WTC11 (cell line): ENCODE data around the gene ABCB4. TPM values are rescaled to one million over a fixed set of nuclear protein-coding genes. Genes with fewer than 3 reads are reported as not detected.

Experiments
- ATAC-seq: fragments of 200-7000 bp; cut with Tn5 transposase; 2 replicates; pipeline ENCODE4 v1.10.0; 2021; ENCODE audit warnings: mild to moderate bottlenecking, moderate library complexity
- CTCF ChIA-PET: fragments of 300-600 bp; sonication (Branson Sonifier 250); formaldehyde crosslinking; loops from one replicate; lab custom pipeline; 2021; ENCODE audit warnings: antibody characterized with exemption; lab: Charles Lee
- POLR2A ChIA-PET: fragments of 350-600 bp; sonication (Branson Sonifier 250); formaldehyde crosslinking; loops from one replicate; lab custom pipeline; 2021; ENCODE audit warnings: antibody characterized with exemption; lab: Charles Lee
- DNase-seq: peaks from one replicate; pipeline ENCODE4 v3.0.0; 2021; ENCODE audit warnings: low spot score
- H3K27ac Mint-ChIP-seq: 2 replicates; pipeline ENCODE4 v1.8.0; 2021; ENCODE audit warnings: mixed read lengths
- H3K27me3 Mint-ChIP-seq: 2 replicates; pipeline ENCODE4 v1.8.0; 2021; ENCODE audit warnings: low read depth, mild to moderate bottlenecking, moderate library complexity, mixed read lengths
- H3K36me3 Mint-ChIP-seq: 2 replicates; pipeline ENCODE4 v1.8.0; 2021; ENCODE audit warnings: mixed read lengths
- H3K4me1 Mint-ChIP-seq: 2 replicates; pipeline ENCODE4 v1.8.0; 2022; ENCODE audit warnings: mixed read lengths
- H3K4me3 Mint-ChIP-seq: 2 replicates; pipeline ENCODE4 v1.8.0; 2021; ENCODE audit warnings: mild to moderate bottlenecking, moderate library complexity, mixed read lengths
- H3K9me3 Mint-ChIP-seq: 2 replicates; pipeline ENCODE4 v1.8.0; 2021; ENCODE audit warnings: mixed read lengths
- ARID4B ChIP-seq: sonication (generic); formaldehyde crosslinking; IDR thresholded peaks from 2 replicates; pipeline ENCODE4 v1.8.0; 2023; ENCODE audit warnings: missing genetic modification reagents, mild to moderate bottlenecking, borderline replicate concordance
- ATF2 ChIP-seq: sonication (generic); formaldehyde crosslinking; IDR thresholded peaks from 2 replicates; pipeline ENCODE4 v1.8.1; 2022; ENCODE audit warnings: low read depth, missing genetic modification reagents, borderline replicate concordance
- ATF3 ChIP-seq: sonication (generic); formaldehyde crosslinking; conservative IDR thresholded peaks from 2 replicates; pipeline ENCODE4 v1.8.1; 2022; ENCODE audit warnings: mild to moderate bottlenecking, missing genetic modification reagents
- CREB1 ChIP-seq: sonication (generic); formaldehyde crosslinking; IDR thresholded peaks from 2 replicates; pipeline ENCODE4 v1.8.0; 2023; ENCODE audit warnings: mild to moderate bottlenecking, missing genetic modification reagents
- CTCF ChIP-seq: fragments of 200-600 bp; IDR thresholded peaks from 2 replicates; pipeline ENCODE4 v1.8.0; 2022; ENCODE audit warnings: antibody characterized with exemption
- ERG ChIP-seq: fragments of 250-450 bp; sonication (Bioruptor Pico); IDR thresholded peaks from 2 replicates; pipeline ENCODE4 v1.8.0; 2021; ENCODE audit warnings: mild to moderate bottlenecking
- ETV6 ChIP-seq: sonication (generic); formaldehyde crosslinking; IDR thresholded peaks from 2 replicates; pipeline ENCODE4 v1.8.1; 2022; ENCODE audit warnings: mild to moderate bottlenecking, missing genetic modification reagents
- GRHL2 ChIP-seq: fragments of 250-450 bp; sonication (Bioruptor Pico); IDR thresholded peaks from 2 replicates; pipeline ENCODE4 v1.8.0; 2022; ENCODE audit warnings: mild to moderate bottlenecking, moderate library complexity; ENCODE audit not compliant: insufficient replicate concordance, severe bottlenecking
- HMGA2 ChIP-seq: fragments of 250-450 bp; sonication (Bioruptor Pico); IDR thresholded peaks from 2 replicates; pipeline ENCODE4 v1.4.0; 2021; ENCODE audit warnings: mild to moderate bottlenecking, moderate library complexity
- JAZF1 ChIP-seq: fragments of 250-450 bp; sonication (Bioruptor Pico); IDR thresholded peaks from 2 replicates; pipeline ENCODE4 v1.9.0; 2021; ENCODE audit warnings: moderate library complexity, mild to moderate bottlenecking, inconsistent platforms
- MYBL2 ChIP-seq: sonication (generic); formaldehyde crosslinking; IDR thresholded peaks from 2 replicates; pipeline ENCODE4 v1.8.1; 2023; ENCODE audit warnings: mild to moderate bottlenecking, moderate library complexity, missing genetic modification reagents
- NFATC4 ChIP-seq: fragments of 250-450 bp; sonication (Bioruptor Pico); IDR thresholded peaks from 2 replicates; pipeline ENCODE4 v1.9.0; 2021; ENCODE audit warnings: mild to moderate bottlenecking
- OVOL2 ChIP-seq: fragments of 250-450 bp; sonication (Bioruptor Pico); IDR thresholded peaks from 2 replicates; pipeline ENCODE4 v1.9.0; 2021; ENCODE audit warnings: mild to moderate bottlenecking, borderline replicate concordance
- PRDM15 ChIP-seq: sonication (generic); formaldehyde crosslinking; IDR thresholded peaks from 2 replicates; pipeline ENCODE4 v1.8.0; 2022; ENCODE audit warnings: missing genetic modification reagents
- PRRX2 ChIP-seq: fragments of 250-450 bp; sonication (Bioruptor Pico); IDR thresholded peaks from 2 replicates; pipeline ENCODE4 v1.8.0; 2021; ENCODE audit warnings: mild to moderate bottlenecking
- RELA ChIP-seq: sonication (generic); formaldehyde crosslinking; IDR thresholded peaks from 2 replicates; pipeline ENCODE4 v1.8.1; 2022; ENCODE audit warnings: missing genetic modification reagents, mild to moderate bottlenecking, borderline replicate concordance
- ZMAT4 ChIP-seq: fragments of 250-450 bp; sonication (Bioruptor Pico); IDR thresholded peaks from 2 replicates; pipeline ENCODE4 v1.9.0; 2021; ENCODE audit warnings: mild to moderate bottlenecking
- ZNF138 ChIP-seq: sonication (generic); formaldehyde crosslinking; conservative IDR thresholded peaks from 2 replicates; pipeline ENCODE4 v1.8.1; 2022; ENCODE audit warnings: mild to moderate bottlenecking, moderate library complexity, missing genetic modification reagents
- ZNF425 ChIP-seq: fragments of 250-450 bp; sonication (Bioruptor Pico); conservative IDR thresholded peaks from 2 replicates; pipeline ENCODE4 v1.9.0; 2021; ENCODE audit warnings: mild to moderate bottlenecking
- total RNA-seq: library from RNA; stranded (reverse); gene quantifications from 3 replicates; pipeline ENCODE4 v1.2.3, GENCODE V29; 2021

Gene ABCB4
- total RNA-seq, 1 experiment from 2014 or later = 1.2 TPM

GRCh38 chr7:87413951-87414793 is 61.3 kb downstream of the ABCB4 start:
- H3K27me3 Mint-ChIP-seq = no peaks in the 10 kb centered on the region
- H3K4me1 Mint-ChIP-seq = no peaks in the 10 kb centered on the region; the same call in 1 of the 2 replicates
- H3K4me3 Mint-ChIP-seq = no peak overlapping the region
- DNase-seq = no peak
- ATAC-seq = no peak
- ChIA-PET POLR2A (no interaction called here), CTCF (interaction anchor here (1.3 kb wide), 1 partner anchor 92 kb away, joined by 3 read pairs; no protein-coding TSS in a partner anchor)
- H3K36me3 Mint-ChIP-seq = no peaks in the 10 kb centered on the region
- no peaks in the 10 kb centered on the region for H3K9me3 Mint-ChIP-seq
- no peak for TF ChIP-seq OVOL2 (CRISPR knock-in tag)
- no peak for TF ChIP-seq NFATC4 (CRISPR knock-in tag)
- TF ChIP-seq CREB1 (CRISPR knock-in tag) = no peak
- TF ChIP-seq ZNF425 (CRISPR knock-in tag) = no peak
- no peak for TF ChIP-seq PRDM15
- no peak for TF ChIP-seq ATF2 (CRISPR knock-in tag)
- TF ChIP-seq ZNF138 (CRISPR knock-in tag) = no peak
- TF ChIP-seq MYBL2 = no peak
- TF ChIP-seq HMGA2 = no peak
- TF ChIP-seq ATF3 (CRISPR knock-in tag) = no peak
- no peak for TF ChIP-seq PRRX2 (CRISPR knock-in tag)
- no peak for TF ChIP-seq RELA (CRISPR knock-in tag)
- TF ChIP-seq CTCF = no peak
- no peak for TF ChIP-seq ZMAT4 (CRISPR knock-in tag)
- no peak for TF ChIP-seq ARID4B (CRISPR knock-in tag)
- no peak for TF ChIP-seq JAZF1
- no peak for TF ChIP-seq GRHL2 (CRISPR knock-in tag)
- no peak for TF ChIP-seq ETV6 (CRISPR knock-in tag)
- no peak for TF ChIP-seq ERG (CRISPR knock-in tag)
- no peak overlapping the region for H3K27ac Mint-ChIP-seq
